B cell (primary cell): Measurements from ENCODE around the gene SELENOI. TPM values are rescaled to one million over a fixed set of nuclear protein-coding genes. Genes with fewer than 3 reads are reported as not detected.

Experiments used
- ATAC-seq: fragments of 200-7000 bp; cut with Tn5 transposase; one replicate; pipeline ENCODE4 v1.10.0; 2021; ENCODE audit warnings: low read depth, mild to moderate bottlenecking, moderate number of reproducible peaks, moderate library complexity
- CTCF ChIA-PET: fragments of 350-600 bp; sonication (Branson Sonifier 250); formaldehyde crosslinking; loops from one replicate; lab custom pipeline; 2021; ENCODE audit warnings: antibody characterized with exemption, inconsistent platforms; lab: Charles Lee
- POLR2A ChIA-PET: fragments of 350-600 bp; sonication (Branson Sonifier 250); formaldehyde crosslinking; loops from one replicate; lab custom pipeline; 2021; ENCODE audit warnings: antibody characterized with exemption; lab: Charles Lee
- DNase-seq: peaks from one replicate; pipeline ENCODE4 v3.0.0; 2013
- H2AFZ ChIP-seq: 2 replicates; pipeline ENCODE4 v1.6.1; 2012; ENCODE audit warnings: mild to moderate bottlenecking, low read depth, low read length; ENCODE audit not compliant: insufficient read depth, poor library complexity, severe bottlenecking
- H3K27ac ChIP-seq, 2 donors: 1 replicate in 1 of 2; 2 replicates in 1 of 2; pipeline ENCODE4 v1.5.1; 2012 to 2013; ENCODE audit warnings: low read length in 2 of 2, mild to moderate bottlenecking in 2 of 2, moderate library complexity in 1 of 2
- H3K27me3 ChIP-seq, 4 experiments: fragments of 200-600 bp in 1 of 4; sonication (generic) in 1 of 4; replicated peaks in 1 of 4; 1 replicate in 2 of 4; 2 replicates in 2 of 4; pipeline versions ENCODE4 v1.6.1 to v1.7.0; 2013 to 2016; ENCODE audit warnings: low read length in 3 of 4, mild to moderate bottlenecking in 2 of 4, mixed read lengths in 1 of 4, moderate library complexity in 1 of 4; ENCODE audit not compliant: insufficient read depth in 4 of 4, control insufficient read depth in 3 of 4; ENCODE audit errors: control extremely low read depth in 1 of 4
- H3K36me3 ChIP-seq, 2 experiments: replicated peaks in 1 of 2; 1 replicate in 1 of 2; 2 replicates in 1 of 2; pipeline versions ENCODE4 v1.6.1 to v1.7.1; 2013; ENCODE audit warnings: low read length in 1 of 2; ENCODE audit not compliant: insufficient read depth in 2 of 2, control insufficient read depth in 1 of 2; ENCODE audit errors: control extremely low read depth in 1 of 2, extremely low read depth in 1 of 2
- H3K4me1 ChIP-seq, 2 donors: fragments of 200-600 bp in 1 of 2; sonication (generic) in 1 of 2; 1 replicate in 1 of 2; 2 replicates in 1 of 2; pipeline versions ENCODE4 v1.5.1 to v1.6.1; 2013 to 2017; ENCODE audit warnings: low read length in 2 of 2; ENCODE audit not compliant: control insufficient read depth in 2 of 2, insufficient read depth in 2 of 2
- H3K4me2 ChIP-seq: replicated peaks from 2 replicates; pipeline ENCODE3; 2012; ENCODE audit warnings: mild to moderate bottlenecking, low read depth, low read length; ENCODE audit not compliant: poor library complexity, severe bottlenecking
- H3K4me3 ChIP-seq, 5 experiments: fragments of 200-600 bp in 1 of 5; sonication (generic) in 1 of 5; 1 replicate in 3 of 5; 2 replicates in 2 of 5; pipeline versions ENCODE4 v1.5.1 to v1.7.0; 2011 to 2016; ENCODE audit warnings: low read length in 4 of 5, mild to moderate bottlenecking in 4 of 5, low read depth in 2 of 5, control low read depth in 1 of 5, moderate library complexity in 1 of 5; ENCODE audit not compliant: insufficient read depth in 1 of 5; ENCODE audit errors: control extremely low read depth in 1 of 5, extremely low read depth in 1 of 5
- H3K79me2 ChIP-seq: fragments of 200-600 bp; sonication (generic); one replicate; pipeline ENCODE4 v1.6.0; 2016; ENCODE audit warnings: low read length; ENCODE audit not compliant: control insufficient read depth, insufficient read depth
- H3K9ac ChIP-seq: fragments of 200-600 bp; sonication (generic); 2 replicates; pipeline ENCODE4 v1.6.1; 2017; ENCODE audit warnings: mild to moderate bottlenecking, low read length, moderate library complexity
- H3K9me3 ChIP-seq, 3 donors: one replicate each; pipeline versions ENCODE4 v1.6.1 to v1.7.1; 2013; ENCODE audit warnings: low read length in 2 of 3; ENCODE audit not compliant: control insufficient read depth in 2 of 3, insufficient read depth in 1 of 3; ENCODE audit errors: control extremely low read depth in 1 of 3
- H4K20me1 ChIP-seq: 2 replicates; pipeline ENCODE4 v1.6.0; 2012; ENCODE audit warnings: mild to moderate bottlenecking, low read length; ENCODE audit not compliant: insufficient read depth, control insufficient read depth, poor library complexity, severe bottlenecking
- H3K27ac Mint-ChIP-seq: one replicate; pipeline ENCODE4 v1.8.0; 2021; ENCODE audit warnings: mixed read lengths
- H3K27me3 Mint-ChIP-seq: one replicate; pipeline ENCODE4 v1.8.0; 2021; ENCODE audit warnings: mixed read lengths
- H3K4me1 Mint-ChIP-seq: one replicate; pipeline ENCODE4 v1.8.0; 2021; ENCODE audit warnings: mixed read lengths
- H3K4me3 Mint-ChIP-seq: one replicate; pipeline ENCODE4 v1.8.0; 2021; ENCODE audit warnings: mixed read lengths
- H3K9me3 Mint-ChIP-seq: one replicate; pipeline ENCODE4 v1.8.0; 2022; ENCODE audit warnings: mixed read lengths; ENCODE audit not compliant: insufficient read depth
- CTCF ChIP-seq: fragments of 200-600 bp; IDR thresholded peaks from one replicate; pipeline ENCODE4 v1.8.0; 2022; ENCODE audit warnings: antibody characterized with exemption, mild to moderate bottlenecking
- EZH2 ChIP-seq: IDR thresholded peaks from 2 replicates; pipeline ENCODE4 v1.6.1; 2012; ENCODE audit warnings: borderline replicate concordance, low read depth, mild to moderate bottlenecking, moderate library complexity, low read length; ENCODE audit not compliant: insufficient read depth, poor library complexity, severe bottlenecking
- WGBS: methylation state at CpG from one replicate; pipeline ENCODE4 v1.1.5; 2013; ENCODE audit warnings: missing lambda C conversion rate; ENCODE audit not compliant: insufficient coverage; 5-methylcytosine and 5-hydroxymethylcytosine counted together
- intact Hi-C: fragments of 100-400 bp; cut with micrococcal nuclease; formaldehyde crosslinking; loops from one replicate; pipeline ENCODE4 v1.10.0; 2022
- polyA plus RNA-seq: library from polyadenylated mRNA; depleted of rRNA; stranded (reverse); fragments of >200 nt; gene quantifications from 2 replicates; pipeline ENCODE4 v1.2.3, GENCODE V29; 2012
- total RNA-seq, 2 donors: library from RNA; stranded (reverse); fragments of 120-200 nt in 1 of 2; gene quantifications; 1 replicate in 1 of 2; 2 replicates in 1 of 2; pipeline versions ENCODE4 v1.2.3 to v1.2.4, GENCODE V29; 2013 to 2022

The SELENOI gene
- total and polyA plus RNA-seq, 2 donors (not counting 1 experiment from before 2014, with no cell fraction given), result 3.4 to 20.1 TPM

- H3K27ac Mint-ChIP-seq, result no peak overlapping the region
- H3K9me3 Mint-ChIP-seq, result no peaks in the 10 kb centered on the region
- Histone ChIP-seq H3K79me2 (peaks cover 37% of the 10 kb centered on the region), H2AFZ (no peak overlapping the region), H4K20me1 (peaks cover 16% of the 10 kb centered on the region), H3K27me3 (no peaks in the 10 kb centered on the region), H3K9me3 (no peaks in the 10 kb centered on the region), H3K27ac (no peak overlapping the region), H3K36me3 (peaks cover 10 to 17% of the 10 kb centered on the region in 2 experiments), H3K4me3 (no peak overlapping the region), H3K4me2 (no peak overlapping the region), H3K4me1 (no peaks in the 10 kb centered on the region), H3K9ac (no peak overlapping the region)
- no peaks in the 10 kb centered on the region for H3K27me3 Mint-ChIP-seq
- DNase-seq (no peak), ATAC-seq (no peak)
- TF ChIP-seq EZH2 (no peak), CTCF (no peak)
- no CpG with 5 or more reads among the region's 3 CpGs for WGBS
- CTCF ChIA-PET, result interaction anchor here (1.3 kb wide), 1 partner anchor 18 kb away, joined by 4 read pairs; the partner anchor contains the start of gene SELENOI
- intact Hi-C loops, result no loop called here
- H3K4me1 Mint-ChIP-seq, result peaks cover 6% of the 10 kb centered on the region
- POLR2A ChIA-PET, result interaction anchor here (0.9 kb wide), 1 partner anchor 17 kb away, joined by 3 read pairs; the partner anchor contains the start of gene ADGRF3
- no peak overlapping the region for H3K4me3 Mint-ChIP-seq
These were observed 18.0 kb downstream of the SELENOI start for GRCh38 chr2:26363958-26364357.

GRCh38 chr2:26364669-26365068 is 18.7 kb downstream of the SELENOI start:
- CTCF ChIA-PET, result no interaction called here
- Histone ChIP-seq H3K9me3 (no peaks in the 10 kb centered on the region), H3K4me2 (no peak overlapping the region), H2AFZ (no peak overlapping the region), H3K4me3 (no peak overlapping the region), H3K36me3 (peaks cover 14 to 23% of the 10 kb centered on the region in 2 experiments), H3K27me3 (no peaks in the 10 kb centered on the region), H3K4me1 (no peaks in the 10 kb centered on the region), H3K9ac (no peak overlapping the region), H3K27ac (no peak overlapping the region), H4K20me1 (peaks cover 10% of the 10 kb centered on the region), H3K79me2 (peaks cover 30% of the 10 kb centered on the region)
- TF ChIP-seq CTCF (no peak), EZH2 (no peak)
- no peak overlapping the region for H3K4me3 Mint-ChIP-seq
- H3K4me1 Mint-ChIP-seq, result peaks cover 5% of the 10 kb centered on the region
- ATAC-seq, result no peak
- no peak overlapping the region for H3K27ac Mint-ChIP-seq
- no peak for DNase-seq
- no peaks in the 10 kb centered on the region for H3K27me3 Mint-ChIP-seq
- H3K9me3 Mint-ChIP-seq, result no peaks in the 10 kb centered on the region
- intact Hi-C loops, result no loop called here
- POLR2A ChIA-PET, result no interaction called here
- WGBS, result no CpG with 5 or more reads among the region's 4 CpGs
